Activated CD4-positive, CD25-positive, alpha-beta regulatory T cell (primary cell): ENCODE results near the gene PLAAT3.
"Not testable (repeated sequence)": the region's sequence is repeated elsewhere in the genome, so short reads cannot be mapped to it uniquely, and the experiment has no call there.

Experiments used
- DNase-seq, 4 experiments: peaks; one replicate each; lab custom pipeline; 2025; lab: John Stamatoyannopoulos, UW

PLAAT3 gene

GRCh38 chr11:63614136-63614671, at the start of gene PLAAT3:
TSS of gene PLAAT3 (minus strand) at chr11:63614433. CDS start at chr11:63614014, 419 bp downstream.
- peak in 1 of 4 experiments; percentile 22 for DNase-seq

- no peak for DNase-seq
These were observed 49.6 kb upstream of the PLAAT3 start for GRCh38 chr11:63663809-63664208.

- DNase-seq: no peak
These were observed 46.7 kb upstream of the PLAAT3 start for GRCh38 chr11:63660972-63661371.

- no peak for DNase-seq
These were observed 38.4 kb upstream of the PLAAT3 start for GRCh38 chr11:63652671-63653070.

- no peak for DNase-seq
These were observed 29.0 kb upstream of the PLAAT3 start for GRCh38 chr11:63643205-63643604.

GRCh38 chr11:63641727-63642126, 27.5 kb upstream of the PLAAT3 start:
- no peak for DNase-seq

GRCh38 chr11:63639199-63639832, 25.1 kb upstream of the PLAAT3 start:
- DNase-seq: no peak

GRCh38 chr11:63638436-63638835, 24.2 kb upstream of the PLAAT3 start:
- not testable (repeated sequence) for DNase-seq

- peak; percentile 14 to 40 (median 33) for DNase-seq
These were observed 21.7 kb upstream of the PLAAT3 start for GRCh38 chr11:63635762-63636465.

GRCh38 chr11:63629426-63629825, 15.2 kb upstream of the PLAAT3 start:
- DNase-seq: no peak

GRCh38 chr11:63623513-63624140, 9.4 kb upstream of the PLAAT3 start:
- DNase-seq: no peak

- DNase-seq: no peak
These were observed 8.1 kb upstream of the PLAAT3 start for GRCh38 chr11:63622323-63622722.

GRCh38 chr11:63621071-63621470, 6.8 kb upstream of the PLAAT3 start:
- DNase-seq: no peak

- DNase-seq: no peak
These were observed 5.7 kb upstream of the PLAAT3 start for GRCh38 chr11:63619967-63620366.

GRCh38 chr11:63617686-63618085, 3.5 kb upstream of the PLAAT3 start:
- DNase-seq: not testable (repeated sequence)

- no peak for DNase-seq
These were observed 2.7 kb upstream of the PLAAT3 start for GRCh38 chr11:63616953-63617352.

GRCh38 chr11:63613517-63614135, 607 bp downstream of the PLAAT3 start:
- peak in 2 of 4 experiments; percentile 10 to 16 for DNase-seq

GRCh38 chr11:63612181-63612580, 2.1 kb downstream of the PLAAT3 start:
- no peak for DNase-seq

- DNase-seq: no peak
These were observed 2.9 kb downstream of the PLAAT3 start for GRCh38 chr11:63611395-63611747.

- DNase-seq: no peak
These were observed 3.4 kb downstream of the PLAAT3 start for GRCh38 chr11:63610604-63611394.

- DNase-seq: no peak
These were observed 4.2 kb downstream of the PLAAT3 start for GRCh38 chr11:63609971-63610580.
